HCT116 (cell line): ENCODE measurements around the gene SLC16A5. TPM values are rescaled to one million over a fixed set of nuclear protein-coding genes. Genes with fewer than 3 reads are reported as not detected.

ENCODE experiments used
- ATAC-seq: fragments of 200-7000 bp; cut with Tn5 transposase; 2 replicates; pipeline ENCODE4 v1.9.1; 2020; ENCODE audit warnings: mild to moderate bottlenecking, moderate library complexity
- BruUV-seq: library from RNA; stranded (reverse); fragments of 400-500 nt; replicated peaks from 2 replicates; lab custom pipeline; 2021; lab: Mats Ljungman, UMichigan
- CTCF ChIA-PET: fragments of 300-600 bp; sonication (Branson Sonifier 250); formaldehyde crosslinking; loops from one replicate; lab custom pipeline; 2021; ENCODE audit warnings: antibody characterized with exemption; lab: Charles Lee
- POLR2A ChIA-PET: fragments of 300-600, 350-600 bp; sonication (Branson Sonifier 250); formaldehyde crosslinking; loops from one replicate; lab custom pipeline; 2021; ENCODE audit warnings: antibody characterized with exemption; lab: Charles Lee
- RAD21 ChIA-PET, 2 experiments: fragments of 300-600 bp; sonication (Branson Sonifier 250); formaldehyde crosslinking; loops; one replicate each; lab custom pipeline; 2023; ENCODE audit warnings: low total read pairs in 2 of 2; ENCODE audit not compliant: uncharacterized antibody in 2 of 2, unreplicated experiment in 2 of 2, low non-redundant PET in 1 of 2; lab: Charles Lee
- DNase-seq: peaks from one replicate; pipeline ENCODE4 v3.0.0-alpha.2; 2010; ENCODE audit warnings: low read depth, low spot score
- H2AFZ ChIP-seq: fragments of 200-600 bp; shearing (Covaris generic), sonication (generic); 2 replicates; pipeline ENCODE4 v1.6.1; 2017; ENCODE audit warnings: low read depth, mixed run types, mixed read lengths, antibody characterized with exemption, low read length; ENCODE audit not compliant: poor library complexity, severe bottlenecking
- H3K27ac ChIP-seq: 2 replicates; pipeline ENCODE4 v1.5.1; 2012; ENCODE audit warnings: low read depth, low read length
- H3K27me3 ChIP-seq: fragments of 200-600 bp; sonication (generic); 2 replicates; pipeline ENCODE4 v1.6.1; 2016; ENCODE audit warnings: mixed run types, low read length, mixed read lengths; ENCODE audit not compliant: insufficient read depth
- H3K36me3 ChIP-seq, 2 experiments: fragments of 200-500 bp in 1 of 2; fragments of 200-600 bp in 1 of 2; sonication (Bioruptor generic) in 1 of 2; sonication (generic) in 1 of 2; 2 replicates each; pipeline versions ENCODE4 v1.5.1 to v1.6.1; 2014 to 2016; ENCODE audit warnings: low read length in 2 of 2, inconsistent platforms in 1 of 2, mixed read lengths in 1 of 2, mixed run types in 1 of 2; ENCODE audit not compliant: insufficient read depth in 2 of 2, control insufficient read depth in 1 of 2
- H3K4me1 ChIP-seq, 2 experiments: fragments of 200-600 bp in 1 of 2; sonication (generic) in 1 of 2; 2 replicates each; pipeline versions ENCODE4 v1.5.1 to v1.6.1; 2012 to 2017; ENCODE audit warnings: low read length in 2 of 2, inconsistent platforms in 1 of 2, mild to moderate bottlenecking in 1 of 2, mixed read lengths in 1 of 2, mixed run types in 1 of 2, moderate library complexity in 1 of 2; ENCODE audit not compliant: insufficient read depth in 2 of 2, control insufficient read depth in 1 of 2
- H3K4me2 ChIP-seq: fragments of 200-600 bp; sonication (generic); 2 replicates; pipeline ENCODE4 v1.6.1; 2017; ENCODE audit warnings: mixed run types, low read length, mixed read lengths
- H3K4me3 ChIP-seq, 2 experiments: fragments of 200-600 bp in 1 of 2; sonication (generic) in 1 of 2; replicated peaks in 1 of 2; 2 replicates each; pipeline ENCODE4 v1.5.1; 2011 to 2016; ENCODE audit warnings: low read length in 2 of 2, control low read depth in 1 of 2, low read depth in 1 of 2, mild to moderate bottlenecking in 1 of 2, mixed read lengths in 1 of 2, mixed run types in 1 of 2
- H3K79me2 ChIP-seq: fragments of 200-600 bp; sonication (generic); 2 replicates; pipeline ENCODE4 v1.6.1; 2017; ENCODE audit warnings: mild to moderate bottlenecking, mixed run types, low read length, moderate library complexity, mixed read lengths; ENCODE audit not compliant: insufficient read depth
- H3K9ac ChIP-seq: fragments of 200-600 bp; sonication (generic); 2 replicates; pipeline ENCODE4 v1.6.1; 2016; ENCODE audit warnings: low read length, mixed read lengths
- H3K9me2 ChIP-seq: fragments of 200-600 bp; sonication (generic), shearing (Covaris generic); 2 replicates; pipeline ENCODE4 v1.6.1; 2017; ENCODE audit warnings: mixed run types, mild to moderate bottlenecking, moderate library complexity; ENCODE audit not compliant: insufficient read depth
- H3K9me3 ChIP-seq, 2 experiments: fragments of 200-500 bp in 1 of 2; fragments of 200-600 bp in 1 of 2; sonication (Bioruptor generic) in 1 of 2; sonication (generic) in 1 of 2; 2 replicates each; pipeline ENCODE4 v1.6.1; 2014 to 2017; ENCODE audit warnings: low read length in 2 of 2, mixed read lengths in 2 of 2, inconsistent platforms in 1 of 2, low read depth in 1 of 2, mild to moderate bottlenecking in 1 of 2, mixed run types in 1 of 2, moderate library complexity in 1 of 2; ENCODE audit not compliant: control insufficient read depth in 1 of 2, insufficient read depth in 1 of 2
- H4K20me1 ChIP-seq: fragments of 200-600 bp; sonication (generic), shearing (Covaris generic); 2 replicates; pipeline ENCODE4 v1.6.1; 2017; ENCODE audit warnings: mixed run types, mild to moderate bottlenecking, moderate library complexity; ENCODE audit not compliant: insufficient read depth
- ATF3 ChIP-seq: IDR thresholded peaks from 2 replicates; pipeline ENCODE4 v1.6.1; 2012
- ELF1 ChIP-seq: IDR thresholded peaks from 2 replicates; pipeline ENCODE4 v1.6.1; 2012; ENCODE audit warnings: low read depth, borderline replicate concordance
- FOSL1 ChIP-seq: IDR thresholded peaks from 2 replicates; pipeline ENCODE4 v1.6.1; 2012; ENCODE audit warnings: low read depth
- JUND ChIP-seq: IDR thresholded peaks from 2 replicates; pipeline ENCODE4 v1.6.1; 2012
- POLR2AphosphoS5 ChIP-seq: IDR thresholded peaks from 2 replicates; pipeline ENCODE4 v1.6.1; 2011; ENCODE audit warnings: mild to moderate bottlenecking, low read depth, low read length, moderate library complexity
- SP1 ChIP-seq: IDR thresholded peaks from 2 replicates; pipeline ENCODE4 v1.6.1; 2012; ENCODE audit warnings: low read depth
- SRF ChIP-seq: IDR thresholded peaks from 2 replicates; pipeline ENCODE4 v1.6.1; 2012; ENCODE audit warnings: low read depth
- TCF7L2 ChIP-seq: IDR thresholded peaks from 2 replicates; pipeline ENCODE4 v1.7.0; 2011; ENCODE audit warnings: borderline replicate concordance, inconsistent platforms; ENCODE audit not compliant: insufficient read depth, insufficient read length; ENCODE audit errors: extremely low read depth
- ZNF274 ChIP-seq: fragments of 200-500 bp; sonication (Bioruptor generic); IDR thresholded peaks from 2 replicates; pipeline ENCODE4 v1.6.1; 2014; ENCODE audit warnings: mild to moderate bottlenecking, low read depth, low read length, inconsistent platforms
- intact Hi-C: fragments of 100-400 bp; cut with micrococcal nuclease; formaldehyde crosslinking; loops from 2 replicates; pipeline ENCODE4 v1.10.0; 2022
- total RNA-seq: library from RNA; stranded (reverse); gene quantifications from one replicate; pipeline ENCODE4 v1.2.1, GENCODE V29; 2021; ENCODE audit not compliant: unreplicated experiment
- TF ChIP-seq, protein P1 (sequence below): IDR thresholded peaks from 2 replicates; pipeline ENCODE4 v1.6.1; 2012; ENCODE audit warnings: low read depth

Gene SLC16A5
- total RNA-seq, 1 experiment from 2014 or later = 79.3 TPM

DNA sequence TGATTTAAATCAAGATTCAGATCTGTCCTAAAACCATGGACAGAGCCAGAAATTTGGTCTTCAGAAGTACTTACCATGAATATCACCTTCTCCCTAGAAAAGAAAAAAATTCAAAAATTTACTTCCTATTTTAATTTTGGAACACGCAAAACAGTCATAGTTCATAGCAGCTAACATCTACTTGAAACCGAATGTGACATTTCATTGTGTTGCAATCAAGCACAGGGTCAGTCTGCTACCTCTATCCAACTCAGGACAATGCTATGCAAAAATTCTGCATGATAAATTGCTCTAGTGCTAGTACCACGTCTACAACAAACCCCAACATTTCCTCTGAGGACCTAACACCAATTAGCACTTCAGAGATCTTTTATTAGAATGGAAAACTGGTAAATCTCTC is 58.8 kb downstream of the SLC16A5 start (continued):
- TF ChIP-seq ELF1 (no peak), JUND (no peak), TCF7L2 (no peak), FOSL1 (no peak), ATF3 (no peak), POLR2AphosphoS5 (no peak)

- no peak overlapping the region for H3K4me3 ChIP-seq
- ChIA-PET POLR2A (interaction anchor here (0.9 kb wide), 1 partner anchor 17 kb away, joined by 3 read pairs; the partner anchor contains the start of gene NT5C), CTCF (interaction anchor here (1.2 kb wide), 1 partner anchor 25 kb away, joined by 3 read pairs; no protein-coding TSS in a partner anchor), RAD21 (no interaction called here)
- intact Hi-C loops = no loop called here
- peaks cover 13 to 19% of the 10 kb centered on the region in 2 experiments; a peak in 3 of 4 replicates for H3K4me1 ChIP-seq
- TF ChIP-seq ELF1 (no peak), ZNF274 (no peak), ATF3 (no peak), SP1 (no peak), SRF (no peak)
- TF ChIP-seq, protein P1, sequence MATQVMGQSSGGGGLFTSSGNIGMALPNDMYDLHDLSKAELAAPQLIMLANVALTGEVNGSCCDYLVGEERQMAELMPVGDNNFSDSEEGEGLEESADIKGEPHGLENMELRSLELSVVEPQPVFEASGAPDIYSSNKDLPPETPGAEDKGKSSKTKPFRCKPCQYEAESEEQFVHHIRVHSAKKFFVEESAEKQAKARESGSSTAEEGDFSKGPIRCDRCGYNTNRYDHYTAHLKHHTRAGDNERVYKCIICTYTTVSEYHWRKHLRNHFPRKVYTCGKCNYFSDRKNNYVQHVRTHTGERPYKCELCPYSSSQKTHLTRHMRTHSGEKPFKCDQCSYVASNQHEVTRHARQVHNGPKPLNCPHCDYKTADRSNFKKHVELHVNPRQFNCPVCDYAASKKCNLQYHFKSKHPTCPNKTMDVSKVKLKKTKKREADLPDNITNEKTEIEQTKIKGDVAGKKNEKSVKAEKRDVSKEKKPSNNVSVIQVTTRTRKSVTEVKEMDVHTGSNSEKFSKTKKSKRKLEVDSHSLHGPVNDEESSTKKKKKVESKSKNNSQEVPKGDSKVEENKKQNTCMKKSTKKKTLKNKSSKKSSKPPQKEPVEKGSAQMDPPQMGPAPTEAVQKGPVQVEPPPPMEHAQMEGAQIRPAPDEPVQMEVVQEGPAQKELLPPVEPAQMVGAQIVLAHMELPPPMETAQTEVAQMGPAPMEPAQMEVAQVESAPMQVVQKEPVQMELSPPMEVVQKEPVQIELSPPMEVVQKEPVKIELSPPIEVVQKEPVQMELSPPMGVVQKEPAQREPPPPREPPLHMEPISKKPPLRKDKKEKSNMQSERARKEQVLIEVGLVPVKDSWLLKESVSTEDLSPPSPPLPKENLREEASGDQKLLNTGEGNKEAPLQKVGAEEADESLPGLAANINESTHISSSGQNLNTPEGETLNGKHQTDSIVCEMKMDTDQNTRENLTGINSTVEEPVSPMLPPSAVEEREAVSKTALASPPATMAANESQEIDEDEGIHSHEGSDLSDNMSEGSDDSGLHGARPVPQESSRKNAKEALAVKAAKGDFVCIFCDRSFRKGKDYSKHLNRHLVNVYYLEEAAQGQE = no peak
- H3K36me3 ChIP-seq = peaks cover 61 to 65% of the 10 kb centered on the region in 2 experiments
- 0 out of 2 replicates have a peak overlapping the region, but pooled peaks have one; percentile 6 for H3K27ac ChIP-seq
- H3K9me2 ChIP-seq = no peaks in the 10 kb centered on the region
- H3K9me3 ChIP-seq = no peaks in the 10 kb centered on the region
- DNase-seq = no peak
- H2AFZ ChIP-seq = no peak overlapping the region
- peaks cover 43% of the 10 kb centered on the region for H4K20me1 ChIP-seq
- H3K79me2 ChIP-seq = peaks cover 99% of the 10 kb centered on the region
- H3K9ac ChIP-seq = no peak overlapping the region
- H3K27me3 ChIP-seq = no peaks in the 10 kb centered on the region
- no peak for ATAC-seq
- H3K4me2 ChIP-seq = no peak overlapping the region
- BruUV-seq = no TSS peak
Measured at GRCh38 chr17:75147878-75148546, 60.3 kb downstream of the SLC16A5 start.
